OCI-LY3 (cell line): ENCODE data around the gene PLAAT2.

Source experiments
- H2AFZ ChIP-seq: fragments of 200-600, 300-600 bp; shearing (Covaris generic); 2 replicates; pipeline ENCODE4 v1.6.0; 2014; ENCODE audit warnings: antibody characterized with exemption, low read depth, low read length
- H3K27ac ChIP-seq: fragments of 200-600, 300-600 bp; sonication (generic); 2 replicates; pipeline ENCODE4 v1.5.1; 2014; ENCODE audit warnings: mild to moderate bottlenecking, low read length, moderate library complexity, mixed read lengths
- H3K27me3 ChIP-seq: fragments of 200-600, 300-600 bp; sonication (generic); 2 replicates; pipeline ENCODE4 v1.6.1; 2014; ENCODE audit warnings: low read depth, low read length, mixed read lengths
- H3K36me3 ChIP-seq: fragments of 200-600, 300-600 bp; sonication (generic); replicated peaks from 2 replicates; pipeline ENCODE3; 2014; ENCODE audit warnings: low read depth, low read length, mixed read lengths
- H3K4me1 ChIP-seq: fragments of 300-600, 200-600 bp; sonication (generic); 2 replicates; pipeline ENCODE4 v1.6.1; 2014; ENCODE audit warnings: low read length, mixed read lengths
- H3K4me2 ChIP-seq: fragments of 200-600, 300-600 bp; sonication (generic); 2 replicates; pipeline ENCODE4 v1.6.1; 2014; ENCODE audit warnings: low read length, mixed read lengths
- H3K4me3 ChIP-seq: fragments of 300-600, 200-600 bp; sonication (generic); 2 replicates; pipeline ENCODE4 v1.5.1; 2014; ENCODE audit warnings: antibody characterized with exemption, mild to moderate bottlenecking, low read length, moderate library complexity
- H3K79me2 ChIP-seq: fragments of 300-600, 200-600 bp; shearing (Covaris generic); 2 replicates; pipeline ENCODE4 v1.6.1; 2014; ENCODE audit warnings: mild to moderate bottlenecking, low read length, mixed read lengths
- H3K9ac ChIP-seq: fragments of 300-600, 200-600 bp; shearing (Covaris generic); 2 replicates; pipeline ENCODE4 v1.6.0; 2014; ENCODE audit warnings: mild to moderate bottlenecking, low read length, moderate library complexity
- H3K9me3 ChIP-seq: fragments of 200-600, 300-600 bp; shearing (Covaris generic); 2 replicates; pipeline ENCODE4 v1.6.1; 2014; ENCODE audit warnings: low read length, mixed read lengths; ENCODE audit not compliant: insufficient read depth
- H4K20me1 ChIP-seq: fragments of 200-600, 300-600 bp; sonication (generic); 2 replicates; pipeline ENCODE4 v1.6.1; 2016; ENCODE audit warnings: low read length, mixed read lengths; ENCODE audit not compliant: insufficient read depth
- EZH2phosphoT487 ChIP-seq: fragments of 200-600 bp; shearing (Covaris generic); IDR thresholded peaks from 2 replicates; pipeline ENCODE4 v1.6.1; 2018; ENCODE audit warnings: antibody characterized with exemption, mixed run types, low read depth
- TF ChIP-seq, protein P1 (sequence below): fragments of 200-600, 300-600 bp; sonication (generic); IDR thresholded peaks from 2 replicates; pipeline ENCODE4 v1.5.1; 2014; ENCODE audit warnings: antibody characterized with exemption, low read length, low read depth

Gene PLAAT2

DNA sequence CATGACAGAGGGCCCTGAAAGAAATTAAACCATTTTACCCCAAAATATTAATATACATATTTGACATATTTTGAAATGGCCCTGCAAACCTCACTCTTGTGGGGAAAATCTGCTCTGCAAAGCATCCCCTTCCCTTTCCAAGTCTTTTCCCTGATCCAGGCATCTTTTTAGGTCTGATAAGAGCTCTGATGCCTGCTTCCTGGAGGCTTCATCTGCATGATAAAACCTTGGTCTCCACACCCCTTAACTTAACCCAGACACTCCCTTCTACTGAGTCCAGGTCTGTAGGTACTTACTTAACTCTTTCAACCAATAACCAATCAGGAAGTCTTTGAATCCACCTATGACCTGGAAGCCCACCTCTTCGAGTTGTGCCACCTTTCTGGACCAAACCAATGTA, 59.1 kb downstream of the PLAAT2 start:
- Histone ChIP-seq H2AFZ (no peak overlapping the region), H3K79me2 (no peaks in the 10 kb centered on the region), H3K4me1 (no peaks in the 10 kb centered on the region), H3K27me3 (no peaks in the 10 kb centered on the region), H3K9ac (no peak overlapping the region), H3K9me3 (peaks cover 9% of the 10 kb centered on the region; the same call in 1 of the 2 replicates), H3K27ac (no peak overlapping the region), H3K4me2 (no peak overlapping the region), H4K20me1 (no peaks in the 10 kb centered on the region), H3K4me3 (no peak overlapping the region), H3K36me3 (no peaks in the 10 kb centered on the region)
- TF ChIP-seq EZH2phosphoT487: no peak
- TF ChIP-seq, protein P1, sequence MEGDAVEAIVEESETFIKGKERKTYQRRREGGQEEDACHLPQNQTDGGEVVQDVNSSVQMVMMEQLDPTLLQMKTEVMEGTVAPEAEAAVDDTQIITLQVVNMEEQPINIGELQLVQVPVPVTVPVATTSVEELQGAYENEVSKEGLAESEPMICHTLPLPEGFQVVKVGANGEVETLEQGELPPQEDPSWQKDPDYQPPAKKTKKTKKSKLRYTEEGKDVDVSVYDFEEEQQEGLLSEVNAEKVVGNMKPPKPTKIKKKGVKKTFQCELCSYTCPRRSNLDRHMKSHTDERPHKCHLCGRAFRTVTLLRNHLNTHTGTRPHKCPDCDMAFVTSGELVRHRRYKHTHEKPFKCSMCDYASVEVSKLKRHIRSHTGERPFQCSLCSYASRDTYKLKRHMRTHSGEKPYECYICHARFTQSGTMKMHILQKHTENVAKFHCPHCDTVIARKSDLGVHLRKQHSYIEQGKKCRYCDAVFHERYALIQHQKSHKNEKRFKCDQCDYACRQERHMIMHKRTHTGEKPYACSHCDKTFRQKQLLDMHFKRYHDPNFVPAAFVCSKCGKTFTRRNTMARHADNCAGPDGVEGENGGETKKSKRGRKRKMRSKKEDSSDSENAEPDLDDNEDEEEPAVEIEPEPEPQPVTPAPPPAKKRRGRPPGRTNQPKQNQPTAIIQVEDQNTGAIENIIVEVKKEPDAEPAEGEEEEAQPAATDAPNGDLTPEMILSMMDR: no peak

DNA sequence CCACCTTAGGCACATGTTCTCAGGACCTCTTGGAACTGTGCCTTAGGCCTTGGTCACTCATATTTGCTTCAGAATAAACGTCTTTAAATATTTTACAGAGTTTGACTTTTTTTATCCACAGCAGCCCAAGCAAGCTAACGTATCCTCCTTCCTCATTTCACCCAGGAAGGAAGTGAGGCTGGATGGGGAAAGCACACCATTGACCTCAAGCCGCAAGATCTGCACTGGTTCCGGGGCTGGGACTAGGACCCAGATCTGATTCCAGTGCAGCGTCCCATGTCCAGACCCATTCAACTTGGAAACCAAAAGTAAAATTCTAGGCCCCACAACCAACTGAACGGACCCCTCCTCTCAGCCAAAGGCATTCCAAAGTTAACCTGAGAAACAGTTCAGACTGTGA, 59.7 kb downstream of the PLAAT2 start:
- Histone ChIP-seq H3K4me3 (no peak overlapping the region), H2AFZ (no peak overlapping the region), H3K79me2 (no peaks in the 10 kb centered on the region), H3K9ac (no peak overlapping the region), H3K27me3 (peaks cover 4% of the 10 kb centered on the region; the same call in 1 of the 2 replicates), H3K4me2 (no peak overlapping the region), H3K27ac (no peak overlapping the region), H3K9me3 (peaks cover 12% of the 10 kb centered on the region; the same call in 1 of the 2 replicates), H3K36me3 (no peaks in the 10 kb centered on the region), H3K4me1 (no peaks in the 10 kb centered on the region), H4K20me1 (no peaks in the 10 kb centered on the region)
- TF ChIP-seq, protein P1: no peak
- TF ChIP-seq EZH2phosphoT487: no peak
